Measurements from ENCODE around the gene OCRL.

GRCh38 chrX:129641469-129641868, 101.4 kb downstream of the OCRL start:
- no peak for TF ChIP-seq EZH2 (IDR thresholded peaks at IDR 0.05; ENCODE audit: insufficient read depth, poor library complexity, severe bottlenecking)
- no peak for TF ChIP-seq EZH2phosphoT487 (IDR thresholded peaks at IDR 0.05; ENCODE audit: insufficient read depth, low read depth)
